ENCODE data around the gene DRD3. TPM values are rescaled to one million over a fixed set of nuclear protein-coding genes. Genes with fewer than 3 reads are reported as not detected.

The DRD3 gene
- total RNA-seq, 1 experiment from 2014 or later = not detected

- BruUV-seq (replicated peaks) = no TSS peak
- no peak overlapping the region for H3K27ac Mint-ChIP-seq (ENCODE audit: low read depth, unreplicated experiment)
- H3K36me3 Mint-ChIP-seq (ENCODE audit: insufficient read depth, unreplicated experiment) = no peaks in the 10 kb centered on the region
- H3K9me3 Mint-ChIP-seq (ENCODE audit: unreplicated experiment) = no peaks in the 10 kb centered on the region
- TF ChIP-seq CTCF (IDR thresholded peaks at IDR 0.05; ENCODE audit: unreplicated experiment) = no peak
- H3K4me1 Mint-ChIP-seq (ENCODE audit: insufficient read depth, unreplicated experiment) = peaks cover 5% of the 10 kb centered on the region
- peaks cover 69% of the 10 kb centered on the region for H3K27me3 Mint-ChIP-seq (ENCODE audit: insufficient read depth, unreplicated experiment)
- no peak for DNase-seq (ENCODE audit: unreplicated experiment)
- H3K4me3 Mint-ChIP-seq (ENCODE audit: unreplicated experiment) = no peak overlapping the region
- CTCF ChIA-PET = no interaction called here
- intact Hi-C loops (cut with micrococcal nuclease) = no loop called here
- POLR2A ChIA-PET = no interaction called here
These were observed 3.5 kb downstream of the DRD3 start for GRCh38 chr3:114175204-114175987.

GRCh38 chr3:114171677-114172076 is 7.2 kb downstream of the DRD3 start:
- Mint-ChIP-seq H3K9me3 (ENCODE audit: unreplicated experiment) (no peaks in the 10 kb centered on the region), H3K4me1 (ENCODE audit: insufficient read depth, unreplicated experiment) (no peaks in the 10 kb centered on the region), H3K27ac (ENCODE audit: low read depth, unreplicated experiment) (no peak overlapping the region), H3K36me3 (ENCODE audit: insufficient read depth, unreplicated experiment) (no peaks in the 10 kb centered on the region), H3K4me3 (ENCODE audit: unreplicated experiment) (no peak overlapping the region), H3K27me3 (ENCODE audit: insufficient read depth, unreplicated experiment) (peaks cover 72% of the 10 kb centered on the region)
- ChIA-PET CTCF (no interaction called here), POLR2A (interaction anchor here (0.6 kb wide), 1 partner anchor 42 kb away, joined by 6 read pairs; no protein-coding TSS in a partner anchor)
- no peak for TF ChIP-seq CTCF (IDR thresholded peaks at IDR 0.05; ENCODE audit: unreplicated experiment)
- no TSS peak for BruUV-seq (replicated peaks)
- intact Hi-C loops (cut with micrococcal nuclease) = no loop called here
- DNase-seq (ENCODE audit: unreplicated experiment) = no peak

GRCh38 chr3:114168150-114168549 is 10.7 kb downstream of the DRD3 start:
- Mint-ChIP-seq H3K4me1 (ENCODE audit: insufficient read depth, unreplicated experiment) (no peaks in the 10 kb centered on the region), H3K27me3 (ENCODE audit: insufficient read depth, unreplicated experiment) (peaks cover 57% of the 10 kb centered on the region), H3K4me3 (ENCODE audit: unreplicated experiment) (no peak overlapping the region), H3K27ac (ENCODE audit: low read depth, unreplicated experiment) (no peak overlapping the region), H3K36me3 (ENCODE audit: insufficient read depth, unreplicated experiment) (no peaks in the 10 kb centered on the region), H3K9me3 (ENCODE audit: unreplicated experiment) (no peaks in the 10 kb centered on the region)
- DNase-seq (ENCODE audit: unreplicated experiment) = peak; percentile 12
- POLR2A ChIA-PET = interaction anchor here (0.6 to 1.2 kb wide), 2 partner anchors 9 to 22 kb away, joined by 3 read pairs; no protein-coding TSS in a partner anchor
- CTCF ChIA-PET = interaction anchor here (0.5 to 1.7 kb wide), 7 partner anchors 10 to 136 kb away, joined by 3 to 10 read pairs (median 3); no protein-coding TSS in a partner anchor
- intact Hi-C loops (cut with micrococcal nuclease) = no loop called here
- TF ChIP-seq CTCF (IDR thresholded peaks at IDR 0.05; ENCODE audit: unreplicated experiment) = no peak
- no TSS peak for BruUV-seq (replicated peaks)

GRCh38 chr3:114157321-114157720 is 21.5 kb downstream of the DRD3 start:
- H3K27ac Mint-ChIP-seq (ENCODE audit: low read depth, unreplicated experiment) = no peak overlapping the region
- peaks cover 43% of the 10 kb centered on the region for H3K27me3 Mint-ChIP-seq (ENCODE audit: insufficient read depth, unreplicated experiment)
- H3K36me3 Mint-ChIP-seq (ENCODE audit: insufficient read depth, unreplicated experiment) = no peaks in the 10 kb centered on the region
- intact Hi-C loops (cut with micrococcal nuclease) = loop anchor here (10.0 kb wide), 1 partner anchor 313 kb away; no protein-coding TSS in a partner anchor
- no peak for DNase-seq (ENCODE audit: unreplicated experiment)
- no peak overlapping the region for H3K4me3 Mint-ChIP-seq (ENCODE audit: unreplicated experiment)
- ChIA-PET POLR2A (no interaction called here), CTCF (interaction anchor here (1.1 kb wide), 1 partner anchor 8 kb away, joined by 3 read pairs; no protein-coding TSS in a partner anchor)
- H3K9me3 Mint-ChIP-seq (ENCODE audit: unreplicated experiment) = no peaks in the 10 kb centered on the region
- TF ChIP-seq CTCF (IDR thresholded peaks at IDR 0.05; ENCODE audit: unreplicated experiment) = no peak
- peaks cover 7% of the 10 kb centered on the region for H3K4me1 Mint-ChIP-seq (ENCODE audit: insufficient read depth, unreplicated experiment)
- no TSS peak for BruUV-seq (replicated peaks)
